ENCODE measurements around the gene NIPAL3. TPM values are rescaled to one million over a fixed set of nuclear protein-coding genes. Genes with fewer than 3 reads are reported as not detected.
"Not testable (repeated sequence)": the region's sequence is repeated elsewhere in the genome, so short reads cannot be mapped to it uniquely, and the experiment has no call there.

NIPAL3 gene
- total RNA-seq, 1 donor from 2014 or later: 26.3 TPM

GRCh38 chr1:24487455-24487854 is 71.9 kb downstream of the NIPAL3 start:
- DNase-seq (ENCODE audit: extremely low read depth, low read depth, low spot score): no peak

- not testable (repeated sequence) for DNase-seq (ENCODE audit: extremely low read depth, low read depth, low spot score)
Measured at GRCh38 chr1:24488159-24488558, 72.6 kb downstream of the NIPAL3 start.

GRCh38 chr1:24489674-24490073 is 74.1 kb downstream of the NIPAL3 start:
- DNase-seq (ENCODE audit: extremely low read depth, low read depth, low spot score): no peak

- no peak for DNase-seq (ENCODE audit: extremely low read depth, low read depth, low spot score)
Measured at GRCh38 chr1:24490101-24490781, 74.6 kb downstream of the NIPAL3 start.

GRCh38 chr1:24491577-24492360 is 76.2 kb downstream of the NIPAL3 start:
- DNase-seq (ENCODE audit: extremely low read depth, low read depth, low spot score): no peak

- DNase-seq (ENCODE audit: extremely low read depth, low read depth, low spot score): not testable (repeated sequence)
Measured at GRCh38 chr1:24492935-24493334, 77.3 kb downstream of the NIPAL3 start.

GRCh38 chr1:24493785-24494184 is 78.2 kb downstream of the NIPAL3 start:
- no peak for DNase-seq (ENCODE audit: extremely low read depth, low read depth, low spot score)

GRCh38 chr1:24498589-24498988 is 83.0 kb downstream of the NIPAL3 start:
- no peak for DNase-seq (ENCODE audit: extremely low read depth, low read depth, low spot score)

GRCh38 chr1:24500448-24501048 is 84.9 kb downstream of the NIPAL3 start:
- no peak for DNase-seq (ENCODE audit: extremely low read depth, low read depth, low spot score)

- no peak for DNase-seq (ENCODE audit: extremely low read depth, low read depth, low spot score)
Measured at GRCh38 chr1:24501371-24502064, 85.9 kb downstream of the NIPAL3 start.

GRCh38 chr1:24502065-24502708 is 86.6 kb downstream of the NIPAL3 start:
- no peak for DNase-seq (ENCODE audit: extremely low read depth, low read depth, low spot score)

- no peak for DNase-seq (ENCODE audit: extremely low read depth, low read depth, low spot score)
Measured at GRCh38 chr1:24502709-24503058, 87.1 kb downstream of the NIPAL3 start, which contains the start of gene RCAN3. TSS of gene RCAN3 (plus strand) at chr1:24502836. CDS start at chr1:24514373, 11,537 bp downstream.

GRCh38 chr1:24503059-24503751 is 87.6 kb downstream of the NIPAL3 start:
- DNase-seq (ENCODE audit: extremely low read depth, low read depth, low spot score): no peak

- no peak for DNase-seq (ENCODE audit: extremely low read depth, low read depth, low spot score)
Measured at GRCh38 chr1:24503870-24504523, 88.4 kb downstream of the NIPAL3 start.

- no peak for DNase-seq (ENCODE audit: extremely low read depth, low read depth, low spot score)
Measured at GRCh38 chr1:24504560-24504959, 89.0 kb downstream of the NIPAL3 start.

GRCh38 chr1:24505816-24506215 is 90.2 kb downstream of the NIPAL3 start:
- DNase-seq (ENCODE audit: extremely low read depth, low read depth, low spot score): no peak

GRCh38 chr1:24506691-24507381 is 91.2 kb downstream of the NIPAL3 start:
- no peak for DNase-seq (ENCODE audit: extremely low read depth, low read depth, low spot score)

GRCh38 chr1:24507405-24507804 is 91.8 kb downstream of the NIPAL3 start:
- DNase-seq (ENCODE audit: extremely low read depth, low read depth, low spot score): no peak

GRCh38 chr1:24508911-24509310 is 93.3 kb downstream of the NIPAL3 start:
- DNase-seq (ENCODE audit: extremely low read depth, low read depth, low spot score): no peak

Measured in glomerular endothelial cell (primary cell).